GM12873 (cell line): Measurements from ENCODE around the gene SPX.

Experiments used
- TF ChIP-seq, protein P1 (sequence below): IDR thresholded peaks from 2 replicates; pipeline ENCODE4 v1.5.1; 2012; ENCODE audit warnings: low read depth, mild to moderate bottlenecking, moderate library complexity, low read length, control low read depth; ENCODE audit not compliant: insufficient read depth; ENCODE audit errors: missing control alignments

Gene SPX

DNA sequence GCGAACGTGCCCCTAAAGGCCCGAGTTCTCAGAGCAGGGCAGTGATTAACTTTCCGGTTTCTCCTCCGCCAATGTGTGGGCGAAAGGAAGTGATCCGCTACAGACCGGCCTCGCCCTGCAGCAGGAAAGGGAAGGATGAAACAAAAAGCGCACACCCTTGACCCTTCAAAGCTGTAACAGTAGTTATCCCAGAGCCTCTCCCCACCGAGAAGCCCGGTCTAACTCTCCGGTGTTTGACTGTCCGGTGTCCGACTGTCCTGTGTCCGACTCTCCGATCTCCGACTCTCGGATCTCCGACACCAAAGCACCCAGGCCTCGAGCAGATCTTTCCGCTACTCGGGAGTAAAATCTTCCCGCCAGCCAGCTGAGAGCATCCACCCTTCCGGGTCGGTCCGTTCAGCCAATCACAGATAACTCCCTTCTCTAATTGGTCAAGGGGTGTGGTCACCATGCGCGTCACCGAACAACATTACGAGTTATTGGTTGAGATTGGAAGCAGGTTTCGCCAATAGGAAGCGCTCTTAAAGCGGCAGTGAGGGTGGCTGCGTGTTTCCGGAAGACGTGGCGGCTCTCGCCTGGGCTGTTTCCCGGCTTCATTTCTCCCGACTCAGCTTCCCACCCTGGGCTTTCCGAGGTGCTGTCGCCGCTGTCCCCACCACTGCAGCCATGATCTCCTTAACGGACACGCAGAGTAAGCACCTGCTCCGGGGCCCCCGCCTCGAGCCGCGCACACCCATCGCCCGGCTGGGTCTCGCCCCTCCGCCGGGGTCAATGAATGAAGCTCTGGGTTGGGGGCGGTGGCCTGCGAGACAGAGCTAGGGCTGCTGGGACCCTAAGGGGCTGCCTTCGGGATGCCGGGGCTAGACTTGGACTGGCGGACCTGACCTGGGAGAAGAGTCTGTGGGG, 24.6 kb upstream of the SPX start, which contains the start of the genes GOLT1B and RECQL:
Gene GOLT1B (plus strand): TSS at position 532 of the 906 bp plus-strand sequence. CDS start 135 bp downstream, at position 667.
Gene RECQL (minus strand): TSS at position 378 of the 906 bp plus-strand sequence. CDS start 2,065 bp downstream, outside the sequence.
- TF ChIP-seq, protein P1, sequence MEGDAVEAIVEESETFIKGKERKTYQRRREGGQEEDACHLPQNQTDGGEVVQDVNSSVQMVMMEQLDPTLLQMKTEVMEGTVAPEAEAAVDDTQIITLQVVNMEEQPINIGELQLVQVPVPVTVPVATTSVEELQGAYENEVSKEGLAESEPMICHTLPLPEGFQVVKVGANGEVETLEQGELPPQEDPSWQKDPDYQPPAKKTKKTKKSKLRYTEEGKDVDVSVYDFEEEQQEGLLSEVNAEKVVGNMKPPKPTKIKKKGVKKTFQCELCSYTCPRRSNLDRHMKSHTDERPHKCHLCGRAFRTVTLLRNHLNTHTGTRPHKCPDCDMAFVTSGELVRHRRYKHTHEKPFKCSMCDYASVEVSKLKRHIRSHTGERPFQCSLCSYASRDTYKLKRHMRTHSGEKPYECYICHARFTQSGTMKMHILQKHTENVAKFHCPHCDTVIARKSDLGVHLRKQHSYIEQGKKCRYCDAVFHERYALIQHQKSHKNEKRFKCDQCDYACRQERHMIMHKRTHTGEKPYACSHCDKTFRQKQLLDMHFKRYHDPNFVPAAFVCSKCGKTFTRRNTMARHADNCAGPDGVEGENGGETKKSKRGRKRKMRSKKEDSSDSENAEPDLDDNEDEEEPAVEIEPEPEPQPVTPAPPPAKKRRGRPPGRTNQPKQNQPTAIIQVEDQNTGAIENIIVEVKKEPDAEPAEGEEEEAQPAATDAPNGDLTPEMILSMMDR: no peak

- TF ChIP-seq, protein P1: no peak
These were observed 24.0 kb upstream of the SPX start for GRCh38 chr12:21502164-21502496.

DNA sequence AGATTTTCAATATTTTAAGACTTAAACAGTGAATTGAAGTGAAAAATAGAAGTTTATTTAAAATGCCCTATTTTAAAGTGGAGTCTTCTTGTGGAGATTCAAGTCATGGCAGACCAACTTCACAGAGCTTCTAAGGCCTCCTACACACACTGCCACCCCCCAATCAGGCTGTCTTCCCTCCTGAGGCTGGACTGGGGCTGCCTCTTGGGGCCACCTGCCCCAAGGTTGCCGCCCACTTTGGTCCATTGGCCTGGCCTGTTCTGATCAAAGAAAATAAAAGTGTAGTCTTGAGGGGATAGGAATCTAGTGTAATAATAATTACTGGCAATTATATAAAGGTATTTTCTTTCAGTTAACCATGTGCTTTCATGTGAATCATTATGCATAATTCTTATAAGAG, 23.2 kb upstream of the SPX start:
- TF ChIP-seq, protein P1: no peak

GRCh38 chr12:21505888-21506287, 20.2 kb upstream of the SPX start:
- TF ChIP-seq, protein P1: no peak

DNA sequence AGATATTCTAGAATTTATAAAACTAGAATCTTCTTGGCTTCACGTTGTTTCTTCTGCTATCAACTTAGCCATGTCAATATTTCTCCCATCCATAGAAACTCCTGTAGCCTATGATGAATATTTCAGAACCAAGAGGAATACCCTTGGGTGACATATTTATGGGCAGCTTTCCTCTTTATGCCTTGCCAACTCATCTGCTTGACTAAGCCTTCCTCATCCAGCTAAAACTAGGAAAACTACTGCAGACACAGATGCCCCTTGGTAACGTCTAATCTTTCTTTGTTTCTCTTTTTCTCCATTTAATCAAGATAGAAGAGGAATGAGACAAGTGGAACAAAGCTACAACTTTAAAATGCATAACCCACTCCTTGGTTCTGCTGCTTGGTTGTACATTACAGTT, 18.2 kb upstream of the SPX start:
- TF ChIP-seq, protein P1: no peak

GRCh38 chr12:21509768-21510167, 16.3 kb upstream of the SPX start:
- TF ChIP-seq, protein P1: no peak

DNA sequence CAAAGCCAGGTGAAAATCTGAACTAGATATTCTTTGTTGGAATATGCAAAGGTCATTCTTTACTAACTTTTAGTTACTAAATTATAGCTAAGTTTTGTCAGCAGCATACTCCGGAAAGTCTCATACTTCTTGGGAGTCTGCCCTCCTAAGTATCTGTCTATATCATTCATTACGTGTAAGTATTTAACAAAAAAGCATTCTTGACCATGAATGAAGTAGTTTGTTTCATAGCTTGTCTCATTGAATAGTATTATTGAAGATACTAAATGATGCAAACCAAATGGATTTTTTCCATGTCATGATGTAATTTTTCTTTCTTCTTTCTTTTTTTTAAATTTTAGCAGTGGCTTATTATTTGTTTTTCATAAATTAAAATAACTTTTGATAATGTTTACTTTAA, 9.8 kb upstream of the SPX start:
- TF ChIP-seq, protein P1: no peak
